GM12878 (cell line): ENCODE results near the gene C2orf80. TPM values are rescaled to one million over a fixed set of nuclear protein-coding genes. Genes with fewer than 3 reads are reported as not detected.

Experiments used
- ATAC-seq: fragments of 200-7000 bp; cut with Tn5 transposase; 3 replicates; pipeline ENCODE4 v1.9.1; 2020; ENCODE audit warnings: mild to moderate bottlenecking, moderate library complexity
- BruUV-seq: library from RNA; stranded (reverse); fragments of 400-500 nt; replicated peaks from 2 replicates; lab custom pipeline; 2021; lab: Mats Ljungman, UMichigan
- CTCF ChIA-PET: fragments of 300-600 bp; sonication (Branson Sonifier 250); formaldehyde crosslinking; extraction: SDS; loops from one replicate; lab custom pipeline; 2021; ENCODE audit warnings: inconsistent platforms; lab: Yijun Ruan, JAX
- POLR2A ChIA-PET: fragments of 350-600 bp; formaldehyde crosslinking; extraction: SDS; loops from one replicate; lab custom pipeline; 2021; ENCODE audit warnings: inconsistent platforms; lab: Charles Lee
- RAD21 ChIA-PET: fragments of 300-600 bp; sonication (Branson Sonifier 250); formaldehyde crosslinking; loops from one replicate; lab custom pipeline; 2023; ENCODE audit warnings: antibody characterized with exemption; ENCODE audit not compliant: unreplicated experiment; lab: Charles Lee
- SMC1A ChIA-PET: fragments of 300-600 bp; sonication (Branson Sonifier 250); formaldehyde crosslinking; loops from one replicate; lab custom pipeline; 2023; ENCODE audit not compliant: unreplicated experiment, uncharacterized antibody; lab: Charles Lee
- DNase-seq: peaks from one replicate; pipeline ENCODE4 v3.0.0-alpha.2; 2011; ENCODE audit warnings: low read depth, low spot score
- FAIRE-seq: peaks from 3 replicates; lab custom pipeline; 2011; peaks lifted over from hg19 to GRCh38; lab: Jason Lieb, UNC
- H2AFZ ChIP-seq: 2 replicates; pipeline ENCODE4 v1.6.0; 2011; ENCODE audit warnings: low read depth, low read length, control low read depth; ENCODE audit not compliant: control insufficient read depth
- H3K27ac ChIP-seq: 2 replicates; pipeline ENCODE4 v1.5.1; 2011; ENCODE audit warnings: control low read depth; ENCODE audit not compliant: control insufficient read depth, insufficient read depth
- H3K27me3 ChIP-seq, 2 experiments: replicated peaks in 1 of 2; 2 replicates each; pipeline versions ENCODE4 v1.6.0 to v1.6.1; 2011; ENCODE audit warnings: low read length in 1 of 2; ENCODE audit not compliant: control insufficient read depth in 2 of 2, insufficient read depth in 2 of 2
- H3K36me3 ChIP-seq, 2 experiments: 2 replicates each; pipeline ENCODE4 v1.5.1; 2011; ENCODE audit warnings: low read length in 1 of 2; ENCODE audit not compliant: control insufficient read depth in 2 of 2, insufficient read depth in 2 of 2
- H3K4me1 ChIP-seq: 2 replicates; pipeline ENCODE4 v1.6.1; 2011; ENCODE audit warnings: mild to moderate bottlenecking, low read length, moderate library complexity, mixed read lengths; ENCODE audit not compliant: control insufficient read depth, insufficient read depth
- H3K4me2 ChIP-seq: 2 replicates; pipeline ENCODE4 v1.6.0; 2011; ENCODE audit warnings: control low read depth; ENCODE audit not compliant: control insufficient read depth, insufficient read depth
- H3K4me3 ChIP-seq: fragments of 200-600 bp; sonication (generic); 2 replicates; pipeline ENCODE4 v1.5.1; 2016
- H3K79me2 ChIP-seq: 2 replicates; pipeline ENCODE4 v1.6.0; 2011; ENCODE audit warnings: low read length; ENCODE audit not compliant: control insufficient read depth, insufficient read depth
- H3K9ac ChIP-seq: 2 replicates; pipeline ENCODE4 v1.8.0; 2011; ENCODE audit warnings: low read length, control low read depth, mixed read lengths; ENCODE audit not compliant: control insufficient read depth, insufficient read depth
- H3K9me3 ChIP-seq: replicated peaks from 3 replicates; pipeline ENCODE4 v1.5.1; 2011; ENCODE audit warnings: mild to moderate bottlenecking, low read length; ENCODE audit not compliant: control insufficient read depth, insufficient read depth
- H4K20me1 ChIP-seq: 2 replicates; pipeline ENCODE4 v1.6.0; 2011; ENCODE audit not compliant: control insufficient read depth, insufficient read depth
- ATF7 ChIP-seq: fragments of 450-650 bp; IDR thresholded peaks from 2 replicates; pipeline ENCODE4 v1.6.1; 2016; ENCODE audit warnings: low read depth, mild to moderate bottlenecking
- CBFB ChIP-seq: IDR thresholded peaks from 2 replicates; pipeline ENCODE4 v1.6.1; 2016; ENCODE audit warnings: antibody characterized with exemption, low read depth
- CBX3 ChIP-seq: fragments of 200-600 bp; sonication (generic); IDR thresholded peaks from 2 replicates; pipeline ENCODE4 v1.6.1; 2016; ENCODE audit warnings: low read depth, borderline replicate concordance
- CREM ChIP-seq: IDR thresholded peaks from 2 replicates; pipeline ENCODE4 v1.6.1; 2014; ENCODE audit warnings: antibody characterized with exemption, low read depth
- CTCF ChIP-seq, 3 experiments: IDR thresholded peaks in 2 of 3; conservative IDR thresholded peaks in 1 of 3; 2 replicates each; pipeline ENCODE4 v1.5.1; 2011; ENCODE audit warnings: low read depth in 3 of 3, low read length in 3 of 3, mild to moderate bottlenecking in 3 of 3, control low read depth in 2 of 3, moderate library complexity in 2 of 3, inconsistent platforms in 1 of 3, mixed read lengths in 1 of 3; ENCODE audit not compliant: control insufficient read depth in 2 of 3, insufficient read depth in 1 of 3; ENCODE audit errors: extremely low read depth in 1 of 3
- FOXM1 ChIP-seq: IDR thresholded peaks from 2 replicates; pipeline ENCODE4 v1.6.1; 2012; ENCODE audit warnings: low read depth, mild to moderate bottlenecking, inconsistent platforms, low read length, moderate library complexity
- GABPA ChIP-seq: IDR thresholded peaks from 2 replicates; pipeline ENCODE4 v1.6.1; 2014; ENCODE audit warnings: antibody characterized with exemption, low read depth, mild to moderate bottlenecking, inconsistent platforms
- IRF4 ChIP-seq: IDR thresholded peaks from 2 replicates; pipeline ENCODE4 v1.6.1; 2011; ENCODE audit warnings: low read depth, low read length
- NR2C2 ChIP-seq: IDR thresholded peaks from 2 replicates; pipeline ENCODE4 v1.6.1; 2011; ENCODE audit warnings: borderline replicate concordance, low read depth; ENCODE audit not compliant: control insufficient read depth, insufficient read length
- POLR2A ChIP-seq: IDR thresholded peaks from 2 replicates; pipeline ENCODE4 v1.6.1; 2011; ENCODE audit warnings: low read depth, mild to moderate bottlenecking, low read length
- RAD21 ChIP-seq: IDR thresholded peaks from 2 replicates; pipeline ENCODE4 v1.6.1; 2011; ENCODE audit warnings: mild to moderate bottlenecking, low read depth, low read length, moderate library complexity; ENCODE audit not compliant: insufficient read depth
- SMARCA5 ChIP-seq: fragments of 450-650 bp; IDR thresholded peaks from 2 replicates; pipeline ENCODE4 v1.6.1; 2017; ENCODE audit warnings: mild to moderate bottlenecking
- SMC3 ChIP-seq: IDR thresholded peaks from 2 replicates; pipeline ENCODE4 v1.6.1; 2011; ENCODE audit warnings: low read length, improper control_type of control experiment, borderline replicate concordance
- STAT3 ChIP-seq: IDR thresholded peaks from 2 replicates; pipeline ENCODE4 v1.6.1; 2011; ENCODE audit warnings: low read depth, low read length, improper control_type of control experiment
- TARDBP ChIP-seq: IDR thresholded peaks from 2 replicates; pipeline ENCODE4 v1.6.1; 2016; ENCODE audit warnings: borderline replicate concordance
- TCF7 ChIP-seq: IDR thresholded peaks from 2 replicates; pipeline ENCODE4 v1.6.1; 2014; ENCODE audit warnings: antibody characterized with exemption, borderline replicate concordance
- YBX1 ChIP-seq: fragments of 450-650 bp; IDR thresholded peaks from 2 replicates; pipeline ENCODE4 v1.6.1; 2016; ENCODE audit warnings: antibody characterized with exemption
- YY1 ChIP-seq: IDR thresholded peaks from 2 replicates; pipeline ENCODE4 v1.6.1; 2011; ENCODE audit warnings: low read depth, mild to moderate bottlenecking, low read length
- ZNF622 ChIP-seq: fragments of 450-650 bp; IDR thresholded peaks from 2 replicates; pipeline ENCODE4 v1.6.1; 2017; ENCODE audit warnings: mild to moderate bottlenecking, inconsistent platforms
- WGBS: methylation state at CpG from one replicate; pipeline ENCODE4 v1.1.6; 2016; ENCODE audit warnings: low lambda C conversion rate; ENCODE audit not compliant: insufficient replicate concordance, insufficient coverage; ENCODE audit errors: missing lambda C conversion rate; 5-methylcytosine and 5-hydroxymethylcytosine counted together
- in situ Hi-C: fragments of 300-500 bp; cut with MboI; formaldehyde crosslinking; loops from 9 replicates; pipeline ENCODE4 v1.14.3; 2018; ENCODE audit warnings: mixed read lengths
- intact Hi-C: fragments of 100-400 bp; cut with micrococcal nuclease; formaldehyde crosslinking; loops from one replicate; pipeline ENCODE4 v1.14.2; 2022; ENCODE audit not compliant: unreplicated experiment
- polyA plus RNA-seq, 11 experiments: library from polyadenylated mRNA; depleted of rRNA in 4 of 11; unstranded in 6 of 11; stranded (reverse) in 5 of 11; fragments of >200 nt; fragmentation: Nextera tagmentation in 4 of 11; fragmentation: Illumina TruSeq in 1 of 11; extraction: Ambion mirVana in 4 of 11; extraction: Trizol in 1 of 11; gene quantifications; 1 replicate in 1 of 11; 2 replicates in 10 of 11; pipeline versions ENCODE4 v1.2.1 to v1.2.3, GENCODE V29; 2011 to 2016; ENCODE audit warnings: inconsistent platforms in 2 of 11, missing spikeins in 2 of 11, low read depth in 1 of 11
- total RNA-seq, 4 experiments: library from RNA; depleted of rRNA in 3 of 4; stranded (reverse); fragments of >200 nt in 3 of 4; fragmentation: Illumina TruSeq in 1 of 4; extraction: Trizol in 1 of 4; gene quantifications; 2 replicates each; pipeline versions ENCODE4 v1.2.1 to v1.2.3, GENCODE V29; 2013 to 2021
- TF ChIP-seq, protein P1 (sequence below): fragments of 450-650 bp; IDR thresholded peaks from 2 replicates; pipeline ENCODE4 v1.6.1; 2017; ENCODE audit warnings: antibody characterized with exemption, mild to moderate bottlenecking, moderate library complexity

C2orf80 gene
- total and polyA plus RNA-seq, 10 of the 15 experiments (the other 5 are each of a cell fraction or from before 2014, with no cell fraction given) = not detected

DNA sequence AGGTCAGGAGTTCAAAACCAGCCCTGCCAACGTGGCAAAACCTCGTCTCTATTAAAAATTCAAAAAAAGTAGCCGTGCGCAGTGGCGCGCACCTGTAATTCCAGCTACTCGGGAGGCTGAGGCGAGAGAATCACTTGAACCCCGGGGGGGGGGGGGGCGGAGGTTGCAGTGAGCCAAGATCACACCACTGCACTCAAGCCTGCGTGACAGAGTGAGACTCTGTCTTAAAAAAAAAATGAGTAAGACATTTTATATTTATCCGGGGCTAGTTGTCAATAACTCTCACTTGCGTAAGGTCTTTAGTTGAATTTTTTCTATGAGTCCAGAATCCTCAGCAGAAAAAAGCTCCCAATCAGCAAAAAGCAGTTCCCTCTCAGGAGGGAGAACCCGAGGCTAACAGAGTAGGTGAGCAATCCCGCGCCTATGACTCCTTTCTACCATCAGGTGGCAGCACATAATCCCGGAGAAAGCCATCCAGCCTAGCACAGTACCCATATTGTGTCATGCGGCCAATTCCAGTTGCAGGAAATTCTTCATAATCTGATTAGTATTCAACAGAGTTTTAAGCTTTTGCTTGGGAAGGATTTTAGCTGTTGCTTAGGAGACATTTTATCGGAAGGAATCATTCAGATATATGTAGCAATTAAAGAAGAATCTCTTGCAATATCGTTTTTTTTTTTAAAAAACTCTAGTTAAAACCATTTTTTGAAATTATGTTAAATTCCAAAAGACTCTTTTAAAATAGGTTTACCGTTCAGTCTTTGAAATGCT is 14.6 kb downstream of the C2orf80 start:
- no peak overlapping the region for H3K9ac ChIP-seq
- BruUV-seq = no TSS peak
- FAIRE-seq = peak; percentile 91
- H3K79me2 ChIP-seq = no peaks in the 10 kb centered on the region
- TF ChIP-seq RAD21 (peak; percentile 71), ZNF622 (no peak), YY1 (peak; percentile 41; the same call in 1 of the 2 replicates), POLR2A (no peak), CBX3 (no peak), CBFB (no peak), STAT3 (no peak), TARDBP (no peak), YBX1 (no peak), CTCF (IDR thresholded peaks at IDR 0.05 in 2 of 3, conservative IDR thresholded peaks at IDR 0.05 in 1 of 3; ENCODE audit: control insufficient read depth in 2 of 3, extremely low read depth in 1 of 3, insufficient read depth in 1 of 3, low read depth in 3 of 3, low read length in 3 of 3) (peak; percentile 88 to 96 (median 90)), ATF7 (no peak), TCF7 (no peak), GABPA (no peak), NR2C2 (no peak), SMARCA5 (no peak), IRF4 (0 out of 2 replicates have a peak, but pooled peaks have one; percentile 47), FOXM1 (no peak), SMC3 (peak; percentile 69), CREM (no peak)
- TF ChIP-seq, protein P1, sequence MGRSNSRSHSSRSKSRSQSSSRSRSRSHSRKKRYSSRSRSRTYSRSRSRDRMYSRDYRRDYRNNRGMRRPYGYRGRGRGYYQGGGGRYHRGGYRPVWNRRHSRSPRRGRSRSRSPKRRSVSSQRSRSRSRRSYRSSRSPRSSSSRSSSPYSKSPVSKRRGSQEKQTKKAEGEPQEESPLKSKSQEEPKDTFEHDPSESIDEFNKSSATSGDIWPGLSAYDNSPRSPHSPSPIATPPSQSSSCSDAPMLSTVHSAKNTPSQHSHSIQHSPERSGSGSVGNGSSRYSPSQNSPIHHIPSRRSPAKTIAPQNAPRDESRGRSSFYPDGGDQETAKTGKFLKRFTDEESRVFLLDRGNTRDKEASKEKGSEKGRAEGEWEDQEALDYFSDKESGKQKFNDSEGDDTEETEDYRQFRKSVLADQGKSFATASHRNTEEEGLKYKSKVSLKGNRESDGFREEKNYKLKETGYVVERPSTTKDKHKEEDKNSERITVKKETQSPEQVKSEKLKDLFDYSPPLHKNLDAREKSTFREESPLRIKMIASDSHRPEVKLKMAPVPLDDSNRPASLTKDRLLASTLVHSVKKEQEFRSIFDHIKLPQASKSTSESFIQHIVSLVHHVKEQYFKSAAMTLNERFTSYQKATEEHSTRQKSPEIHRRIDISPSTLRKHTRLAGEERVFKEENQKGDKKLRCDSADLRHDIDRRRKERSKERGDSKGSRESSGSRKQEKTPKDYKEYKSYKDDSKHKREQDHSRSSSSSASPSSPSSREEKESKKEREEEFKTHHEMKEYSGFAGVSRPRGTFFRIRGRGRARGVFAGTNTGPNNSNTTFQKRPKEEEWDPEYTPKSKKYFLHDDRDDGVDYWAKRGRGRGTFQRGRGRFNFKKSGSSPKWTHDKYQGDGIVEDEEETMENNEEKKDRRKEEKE = no peak
- CTCF ChIA-PET = interaction anchor here (0.6 to 2.9 kb wide), 42 partner anchors 7 to 1156 kb away, joined by 3 to 51 read pairs (median 4); partner anchors contain the start of gene IDH1
- ATAC-seq = peak; percentile 100
- no peaks in the 10 kb centered on the region for H4K20me1 ChIP-seq
- no peaks in the 10 kb centered on the region for H3K9me3 ChIP-seq
- H3K4me2 ChIP-seq = no peak overlapping the region
- intact Hi-C loops (loop anchor here (1.0 to 10.0 kb wide), 3 partner anchors 79 to 1033 kb away; no protein-coding TSS in a partner anchor), in situ Hi-C loops (loop anchor here (25.0 kb wide), 1 partner anchor 1037 kb away; no protein-coding TSS in a partner anchor)
- peaks cover 0 to 5% of the 10 kb centered on the region in 2 experiments; a peak in 1 of 4 replicates for H3K27me3 ChIP-seq
- SMC1A ChIA-PET = interaction anchor here (0.9 to 2.6 kb wide), 13 partner anchors 9 to 1156 kb away, joined by 3 to 32 read pairs (median 3); partner anchors contain the start of gene IDH1
- RAD21 ChIA-PET = interaction anchor here (0.6 to 2.9 kb wide), 9 partner anchors 9 to 321 kb away, joined by 3 to 25 read pairs (median 5); partner anchors contain the start of genes C2orf80, IDH1 and PIKFYVE
- no peak overlapping the region for H3K4me3 ChIP-seq
- no peak overlapping the region for H2AFZ ChIP-seq
- no peak overlapping the region for H3K27ac ChIP-seq
- POLR2A ChIA-PET = interaction anchor here (0.6 kb wide), 1 partner anchor 564 kb away, joined by 4 read pairs; no protein-coding TSS in a partner anchor
- peak; percentile 12 for DNase-seq
- H3K4me1 ChIP-seq = no peaks in the 10 kb centered on the region
- no peaks in the 10 kb centered on the region for H3K36me3 ChIP-seq
- whole genome bisulfite sequencing = 34% methylated on average over 20 of the region's 21 CpGs
